ENCODE measurements around the gene KCNQ5. TPM values are rescaled to one million over a fixed set of nuclear protein-coding genes. Genes with fewer than 3 reads are reported as not detected.

Gene KCNQ5
- total RNA-seq, 1 donor from 2014 or later = 3.9 TPM

- intact Hi-C loops (cut with DNase I) = no loop called here
- TF ChIP-seq POLR2A (IDR thresholded peaks at IDR 0.05) = no peak
Observed at GRCh38 chr6:72720464-72720863, 98.6 kb downstream of the KCNQ5 start.

GRCh38 chr6:72721346-72721745, 99.5 kb downstream of the KCNQ5 start:
- Histone ChIP-seq H3K27ac (no peak overlapping the region), H3K9me3 (no peaks in the 10 kb centered on the region), H3K4me1 (no peaks in the 10 kb centered on the region), H3K27me3 (no peaks in the 10 kb centered on the region), H3K36me3 (no peaks in the 10 kb centered on the region), H3K4me3 (no peak overlapping the region)
- intact Hi-C loops (cut with DNase I) = no loop called here
- no peak for DNase-seq (ENCODE audit: extremely low spot score in 2 of 2)
- no peak for TF ChIP-seq CTCF (IDR thresholded peaks at IDR 0.05)
- TF ChIP-seq POLR2AphosphoS5 (IDR thresholded peaks at IDR 0.05; ENCODE audit: insufficient read depth in 1 of 2, low read depth in 1 of 2) = no peak
- no peak for TF ChIP-seq POLR2A (IDR thresholded peaks at IDR 0.05)

More at GRCh38 chr6:72720464-72720863, 98.6 kb downstream of the KCNQ5 start:
- H3K4me3 ChIP-seq = no peak overlapping the region
- H3K27ac ChIP-seq = no peak overlapping the region
- no peak for DNase-seq (ENCODE audit: extremely low spot score in 2 of 2)
- H3K27me3 ChIP-seq = no peaks in the 10 kb centered on the region
- H3K36me3 ChIP-seq = no peaks in the 10 kb centered on the region
- H3K9me3 ChIP-seq = no peaks in the 10 kb centered on the region
- H3K4me1 ChIP-seq = no peaks in the 10 kb centered on the region

- H3K9me3 ChIP-seq = no peaks in the 10 kb centered on the region
- H3K4me3 ChIP-seq = no peak overlapping the region
- H3K4me1 ChIP-seq = no peaks in the 10 kb centered on the region
- H3K27me3 ChIP-seq = no peaks in the 10 kb centered on the region
- intact Hi-C loops (cut with DNase I) = no loop called here
- H3K36me3 ChIP-seq = no peaks in the 10 kb centered on the region
- no peak overlapping the region for H3K27ac ChIP-seq
- TF ChIP-seq POLR2A (IDR thresholded peaks at IDR 0.05) (no peak), POLR2AphosphoS5 (IDR thresholded peaks at IDR 0.05; ENCODE audit: insufficient read depth in 1 of 2, low read depth in 1 of 2) (no peak), CTCF (IDR thresholded peaks at IDR 0.05) (no peak)
- no peak for DNase-seq (ENCODE audit: extremely low spot score in 2 of 2)
Observed at GRCh38 chr6:72724545-72724944, 102.7 kb downstream of the KCNQ5 start.

- TF ChIP-seq POLR2A (IDR thresholded peaks at IDR 0.05) = no peak
- H3K27me3 ChIP-seq = no peaks in the 10 kb centered on the region
- no peak overlapping the region for H3K4me3 ChIP-seq
- no peaks in the 10 kb centered on the region for H3K36me3 ChIP-seq
- no peaks in the 10 kb centered on the region for H3K4me1 ChIP-seq
- no peaks in the 10 kb centered on the region for H3K9me3 ChIP-seq
- no peak overlapping the region for H3K27ac ChIP-seq
- DNase-seq (ENCODE audit: extremely low spot score in 2 of 2) = no peak
- intact Hi-C loops (cut with DNase I) = no loop called here
Observed at GRCh38 chr6:72728706-72729343, 107.0 kb downstream of the KCNQ5 start.

- no peak overlapping the region for H3K4me3 ChIP-seq
- intact Hi-C loops (cut with DNase I) = no loop called here
- H3K27ac ChIP-seq = no peak overlapping the region
- H3K27me3 ChIP-seq = no peaks in the 10 kb centered on the region
- DNase-seq (ENCODE audit: extremely low spot score in 2 of 2) = no peak
- H3K4me1 ChIP-seq = no peaks in the 10 kb centered on the region
- no peaks in the 10 kb centered on the region for H3K36me3 ChIP-seq
- TF ChIP-seq POLR2AphosphoS5 (IDR thresholded peaks at IDR 0.05; ENCODE audit: insufficient read depth in 1 of 2, low read depth in 1 of 2) = no peak
- no peak for TF ChIP-seq CTCF (IDR thresholded peaks at IDR 0.05)
- no peak for TF ChIP-seq POLR2A (IDR thresholded peaks at IDR 0.05)
- H3K9me3 ChIP-seq = no peaks in the 10 kb centered on the region
Observed at GRCh38 chr6:72733045-72733444, 111.2 kb downstream of the KCNQ5 start.

GRCh38 chr6:72738091-72738490, 116.2 kb downstream of the KCNQ5 start:
- H3K9me3 ChIP-seq = no peaks in the 10 kb centered on the region
- no peaks in the 10 kb centered on the region for H3K27me3 ChIP-seq
- H3K4me3 ChIP-seq = no peak overlapping the region
- H3K36me3 ChIP-seq = no peaks in the 10 kb centered on the region
- H3K4me1 ChIP-seq = no peaks in the 10 kb centered on the region
- no peak overlapping the region for H3K27ac ChIP-seq
- no peak for DNase-seq (ENCODE audit: extremely low spot score in 2 of 2)
- TF ChIP-seq CTCF (IDR thresholded peaks at IDR 0.05) = no peak
- intact Hi-C loops (cut with DNase I) = no loop called here

Data from vagina (tissue), 2 donors.